Mesendoderm (in vitro differentiated cells): ENCODE data around the gene CHRM4.

Source experiments
- DNase-seq: peaks from one replicate; pipeline ENCODE4 v3.0.0; 2013
- H2AK5ac ChIP-seq: 2 replicates; pipeline ENCODE4 v1.6.1; 2013; ENCODE audit warnings: low read length, inconsistent platforms
- H2BK120ac ChIP-seq: 2 replicates; pipeline ENCODE4 v1.6.1; 2013; ENCODE audit warnings: low read depth, mild to moderate bottlenecking, low read length, moderate library complexity, mixed read lengths
- H2BK15ac ChIP-seq: replicated peaks from 2 replicates; pipeline ENCODE4 v1.6.1; 2013; ENCODE audit warnings: low read depth, mild to moderate bottlenecking, moderate library complexity
- H2BK5ac ChIP-seq: 2 replicates; pipeline ENCODE4 v1.6.1; 2013; ENCODE audit warnings: low read length, inconsistent platforms
- H3K18ac ChIP-seq: 2 replicates; pipeline ENCODE4 v1.6.1; 2013; ENCODE audit warnings: mild to moderate bottlenecking, low read length, mixed read lengths
- H3K23ac ChIP-seq: one replicate; pipeline ENCODE4 v1.6.1; 2013; ENCODE audit warnings: low read length
- H3K27ac ChIP-seq: 2 replicates; pipeline ENCODE4 v1.5.1; 2013; ENCODE audit warnings: low read depth, mild to moderate bottlenecking, inconsistent platforms, low read length, moderate library complexity
- H3K27me3 ChIP-seq: 2 replicates; pipeline ENCODE4 v1.6.1; 2013; ENCODE audit warnings: low read length, control low read depth, mild to moderate bottlenecking, inconsistent platforms; ENCODE audit not compliant: insufficient read depth, poor library complexity
- H3K36me3 ChIP-seq: 2 replicates; pipeline ENCODE4 v1.6.1; 2013; ENCODE audit warnings: low read length, inconsistent platforms; ENCODE audit not compliant: control insufficient read depth, insufficient read depth
- H3K4ac ChIP-seq: one replicate; pipeline ENCODE4 v1.6.1; 2013; ENCODE audit warnings: low read depth, mild to moderate bottlenecking, low read length, moderate library complexity
- H3K4me1 ChIP-seq: 2 replicates; pipeline ENCODE4 v1.6.1; 2013; ENCODE audit warnings: low read depth, low read length, inconsistent platforms; ENCODE audit not compliant: control insufficient read depth
- H3K4me2 ChIP-seq: 2 replicates; pipeline ENCODE4 v1.6.1; 2013; ENCODE audit warnings: low read length
- H3K4me3 ChIP-seq: 2 replicates; pipeline ENCODE4 v1.5.1; 2013; ENCODE audit warnings: mild to moderate bottlenecking, low read length
- H3K56ac ChIP-seq: one replicate; pipeline ENCODE4 v1.6.1; 2013; ENCODE audit warnings: low read length
- H3K79me1 ChIP-seq: 2 replicates; pipeline ENCODE4 v1.6.1; 2013; ENCODE audit warnings: low read length, inconsistent platforms
- H3K79me2 ChIP-seq: 2 replicates; pipeline ENCODE4 v1.6.1; 2013; ENCODE audit warnings: mild to moderate bottlenecking, low read length; ENCODE audit not compliant: control insufficient read depth, insufficient read depth
- H3K9ac ChIP-seq: 2 replicates; pipeline ENCODE4 v1.6.1; 2013; ENCODE audit warnings: low read length, inconsistent platforms
- H4K5ac ChIP-seq: one replicate; pipeline ENCODE4 v1.6.1; 2013; ENCODE audit warnings: low read length
- H4K8ac ChIP-seq: one replicate; pipeline ENCODE4 v1.6.1; 2013; ENCODE audit warnings: low read depth, mild to moderate bottlenecking, control low read depth, low read length, moderate library complexity
- WGBS: extraction: QIAGEN DNeasy Blood & Tissue Kit; methylation state at CpG from one replicate; pipeline ENCODE4 v1.1.7; 2013; ENCODE audit warnings: low lambda C conversion rate, missing lambda C conversion rate; ENCODE audit not compliant: insufficient coverage; ENCODE audit errors: extremely low coverage; 5-methylcytosine and 5-hydroxymethylcytosine counted together

The CHRM4 gene

GRCh38 chr11:46390331-46391171 lies 1.0 kb downstream of the CHRM4 start:
- Histone ChIP-seq H3K79me2 (no peaks in the 10 kb centered on the region), H3K27me3 (peaks cover 16% of the 10 kb centered on the region), H3K18ac (no peak overlapping the region), H3K4me2 (no peak overlapping the region), H2BK15ac (no peak overlapping the region), H3K4me1 (peaks cover 6% of the 10 kb centered on the region), H2AK5ac (no peak overlapping the region), H3K23ac (no peak overlapping the region), H3K36me3 (no peaks in the 10 kb centered on the region), H3K56ac (no peak overlapping the region), H4K5ac (no peak overlapping the region), H3K4ac (no peak overlapping the region), H3K79me1 (no peaks in the 10 kb centered on the region), H3K4me3 (no peak overlapping the region), H2BK5ac (no peak overlapping the region), H2BK120ac (no peak overlapping the region), H3K27ac (no peak overlapping the region), H3K9ac (no peak overlapping the region), H4K8ac (no peak overlapping the region)
- no CpG with 5 or more reads among the region's 49 CpGs for WGBS
- DNase-seq = no peak

DNA sequence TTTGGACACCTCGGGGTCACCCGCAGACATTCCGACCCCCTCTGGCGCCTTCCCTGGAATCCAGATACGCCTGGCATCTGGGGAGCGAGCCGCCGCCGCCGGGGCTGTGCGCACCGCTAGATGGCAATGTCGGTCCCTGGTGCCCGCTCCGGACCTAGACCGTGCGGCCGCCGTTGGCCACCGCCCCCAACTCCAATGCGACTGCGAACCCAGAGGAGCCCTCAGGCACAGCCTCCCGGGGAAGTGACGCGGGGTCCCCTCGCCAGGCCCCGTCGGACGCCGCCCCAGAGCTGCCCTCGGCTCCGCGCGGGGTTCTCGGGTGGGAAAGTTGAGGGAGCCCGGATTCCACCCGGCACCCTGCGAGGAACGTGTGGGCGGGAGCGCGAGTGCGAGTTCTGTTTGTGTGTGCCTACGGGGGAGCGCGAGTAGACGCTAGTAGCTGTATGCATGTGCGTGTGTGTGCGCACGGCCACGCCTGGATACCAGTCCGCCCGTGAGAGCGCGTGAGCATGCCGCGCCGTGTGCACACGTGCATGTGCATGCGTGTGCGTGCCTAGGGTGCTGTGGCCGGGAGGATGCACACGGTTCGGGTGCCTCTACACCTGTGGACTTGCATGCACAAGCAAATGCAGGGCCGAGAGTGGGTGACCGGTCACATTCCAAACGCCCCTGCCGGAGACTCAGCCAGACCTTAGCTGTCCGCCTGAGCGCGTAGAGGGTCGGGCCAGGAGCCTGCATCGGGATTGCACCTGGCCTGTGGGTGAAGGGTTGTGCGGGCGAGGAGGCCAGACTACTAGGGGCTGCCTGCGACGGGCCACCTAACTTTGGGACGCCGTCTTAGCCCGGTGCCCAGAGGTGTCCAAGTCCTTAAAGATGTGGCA lies 1.9 kb downstream of the CHRM4 start:
- no peak overlapping the region for H3K27ac ChIP-seq
- no peak overlapping the region for H3K18ac ChIP-seq
- H3K4me3 ChIP-seq = no peak overlapping the region
- H2BK120ac ChIP-seq = no peak overlapping the region
- H3K9ac ChIP-seq = peak overlapping the region; percentile 6
- no peaks in the 10 kb centered on the region for H3K79me2 ChIP-seq
- no CpG with 5 or more reads among the region's 80 CpGs for WGBS
- H3K4ac ChIP-seq = no peak overlapping the region
- no peaks in the 10 kb centered on the region for H3K36me3 ChIP-seq
- H3K4me1 ChIP-seq = peaks cover 6% of the 10 kb centered on the region
- H2BK5ac ChIP-seq = no peak overlapping the region
- H3K56ac ChIP-seq = peak overlapping the region; percentile 44
- no peaks in the 10 kb centered on the region for H3K79me1 ChIP-seq
- H3K27me3 ChIP-seq = peaks cover 16% of the 10 kb centered on the region
- H3K4me2 ChIP-seq = peak overlapping the region; percentile 44
- DNase-seq = peak; percentile 85
- no peak overlapping the region for H4K5ac ChIP-seq
- H2BK15ac ChIP-seq = no peak overlapping the region
- H3K23ac ChIP-seq = peak overlapping the region; percentile 92
- H2AK5ac ChIP-seq = no peak overlapping the region
- no peak overlapping the region for H4K8ac ChIP-seq

GRCh38 chr11:46388619-46389449 lies 2.7 kb downstream of the CHRM4 start:
- no peaks in the 10 kb centered on the region for H3K79me1 ChIP-seq
- peaks cover 6% of the 10 kb centered on the region for H3K4me1 ChIP-seq
- no peak overlapping the region for H3K9ac ChIP-seq
- H2BK5ac ChIP-seq = no peak overlapping the region
- peaks cover 16% of the 10 kb centered on the region for H3K27me3 ChIP-seq
- peak; percentile 86 for DNase-seq
- H4K8ac ChIP-seq = no peak overlapping the region
- H3K4ac ChIP-seq = no peak overlapping the region
- H3K4me3 ChIP-seq = no peak overlapping the region
- H2BK120ac ChIP-seq = no peak overlapping the region
- no peak overlapping the region for H3K56ac ChIP-seq
- H3K4me2 ChIP-seq = peak overlapping the region; percentile 18
- no peaks in the 10 kb centered on the region for H3K36me3 ChIP-seq
- no CpG with 5 or more reads among the region's 21 CpGs for WGBS
- H3K23ac ChIP-seq = no peak overlapping the region
- no peaks in the 10 kb centered on the region for H3K79me2 ChIP-seq
- no peak overlapping the region for H4K5ac ChIP-seq
- no peak overlapping the region for H3K18ac ChIP-seq
- H2AK5ac ChIP-seq = no peak overlapping the region
- H2BK15ac ChIP-seq = no peak overlapping the region
- H3K27ac ChIP-seq = no peak overlapping the region

- no peak overlapping the region for H2BK120ac ChIP-seq
- no peak overlapping the region for H3K27ac ChIP-seq
- H3K18ac ChIP-seq = no peak overlapping the region
- no peaks in the 10 kb centered on the region for H3K79me1 ChIP-seq
- no peak overlapping the region for H2BK15ac ChIP-seq
- no peaks in the 10 kb centered on the region for H3K79me2 ChIP-seq
- H3K4me2 ChIP-seq = peak overlapping the region; percentile 18
- H3K36me3 ChIP-seq = no peaks in the 10 kb centered on the region
- H3K9ac ChIP-seq = peak overlapping the region; percentile 34
- H3K4ac ChIP-seq = no peak overlapping the region
- H3K27me3 ChIP-seq = peaks cover 16% of the 10 kb centered on the region
- H3K4me1 ChIP-seq = peaks cover 6% of the 10 kb centered on the region
- no peak overlapping the region for H3K4me3 ChIP-seq
- no peak for DNase-seq
- no peak overlapping the region for H3K23ac ChIP-seq
- WGBS = no CpG with 5 or more reads among the region's 24 CpGs
- H2AK5ac ChIP-seq = no peak overlapping the region
- peak overlapping the region; percentile 29 for H3K56ac ChIP-seq
- no peak overlapping the region for H4K5ac ChIP-seq
- H4K8ac ChIP-seq = no peak overlapping the region
- H2BK5ac ChIP-seq = no peak overlapping the region
Measured at GRCh38 chr11:46387919-46388618, 3.5 kb downstream of the CHRM4 start.

DNA sequence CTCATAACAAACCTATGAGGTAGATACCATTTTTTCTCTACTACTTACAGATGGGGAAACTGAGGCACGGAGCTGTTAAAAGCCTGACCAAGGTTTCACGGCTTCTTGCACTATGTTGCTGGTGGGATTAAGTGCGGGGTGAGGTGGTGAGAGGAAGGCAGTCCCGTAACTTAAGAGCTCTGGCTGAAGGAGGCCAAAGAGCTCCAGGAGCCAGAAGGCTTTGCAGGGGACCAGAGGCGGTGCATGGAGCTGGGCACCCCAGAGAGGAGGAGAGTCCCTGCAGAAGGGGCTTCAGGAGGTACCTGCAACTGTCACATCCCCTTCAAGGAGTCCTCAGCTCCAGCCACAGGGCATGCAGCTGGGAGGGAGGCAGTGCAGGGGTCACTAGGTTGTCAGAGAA lies 4.1 kb downstream of the CHRM4 start:
- Histone ChIP-seq H3K9ac (no peak overlapping the region), H4K8ac (no peak overlapping the region), H3K36me3 (no peaks in the 10 kb centered on the region), H3K56ac (no peak overlapping the region), H3K18ac (no peak overlapping the region), H3K79me1 (no peaks in the 10 kb centered on the region), H2BK5ac (no peak overlapping the region), H3K4me3 (no peak overlapping the region), H3K4ac (no peak overlapping the region), H3K27ac (no peak overlapping the region), H4K5ac (no peak overlapping the region), H3K4me2 (no peak overlapping the region), H3K23ac (no peak overlapping the region), H2BK120ac (no peak overlapping the region), H2AK5ac (no peak overlapping the region), H3K4me1 (peaks cover 9% of the 10 kb centered on the region), H2BK15ac (no peak overlapping the region), H3K79me2 (no peaks in the 10 kb centered on the region), H3K27me3 (peaks cover 16% of the 10 kb centered on the region)
- DNase-seq = no peak
- WGBS = no CpG with 5 or more reads among the region's 5 CpGs
